ENCODE measurements around the gene MAPRE3.

MAPRE3 gene

DNA sequence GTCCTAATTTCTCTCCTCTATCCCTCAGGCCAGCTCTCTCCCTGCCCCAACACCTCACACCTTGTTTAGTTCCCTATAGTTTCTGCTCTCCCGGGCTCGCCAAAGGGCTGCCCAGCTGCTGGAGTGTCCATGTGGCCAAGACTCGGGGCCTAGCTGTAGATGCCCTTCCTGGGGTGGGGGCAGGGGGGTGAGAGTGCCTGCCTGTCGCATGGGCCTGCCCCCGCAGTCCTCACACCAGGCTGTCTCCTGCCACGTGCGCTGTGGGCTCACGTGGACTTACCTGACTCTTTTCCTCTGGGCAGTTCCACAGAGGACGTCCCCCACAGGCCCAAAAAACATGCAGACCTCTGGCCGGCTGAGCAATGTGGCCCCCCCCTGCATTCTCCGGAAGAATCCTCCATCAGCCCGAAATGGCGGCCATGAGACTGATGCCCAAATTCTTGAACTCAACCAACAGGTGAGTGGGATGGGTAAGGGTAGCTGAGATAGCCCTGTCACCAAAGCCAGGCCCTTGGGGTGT lies 54.9 kb downstream of the MAPRE3 start:
- no peak overlapping the region for H2BK15ac ChIP-seq (ENCODE audit: low read depth, poor library complexity, severe bottlenecking)
- peaks cover 34% of the 10 kb centered on the region for H3K79me1 ChIP-seq (replicated peaks; ENCODE audit: low read length, poor library complexity, severe bottlenecking)
- no peak overlapping the region for H3K23ac ChIP-seq (ENCODE audit: low read length in 2 of 2)
- H2BK120ac ChIP-seq (ENCODE audit: low read depth, low read length), result no peak overlapping the region
- no peak overlapping the region for H3K27ac ChIP-seq (ENCODE audit: low read length, poor library complexity, severe bottlenecking)
- H2BK12ac ChIP-seq (ENCODE audit: low read length in 2 of 2), result no peak overlapping the region
- no peak overlapping the region for H3K9ac ChIP-seq (ENCODE audit: low read length)
- no peak overlapping the region for H4K91ac ChIP-seq (ENCODE audit: low read length)
- H3K4me3 ChIP-seq (ENCODE audit: insufficient read depth in 1 of 2, low read depth in 1 of 2, low read length in 2 of 2), result no peak overlapping the region
- no peak for DNase-seq
- no peak overlapping the region for H3K4me2 ChIP-seq (ENCODE audit: low read length, poor library complexity, severe bottlenecking)
- no peak overlapping the region for H4K8ac ChIP-seq (ENCODE audit: low read length)
- H2BK5ac ChIP-seq (ENCODE audit: low read depth, low read length, poor library complexity, severe bottlenecking), result no peak overlapping the region
- no peak overlapping the region for H2AK5ac ChIP-seq (ENCODE audit: low read length, severe bottlenecking)
- H3K18ac ChIP-seq (ENCODE audit: low read depth in 1 of 2, low read length in 2 of 2), result no peak overlapping the region
- peaks cover 50 to 75% of the 10 kb centered on the region in 2 experiments for H3K36me3 ChIP-seq (ENCODE audit: control insufficient read depth in 1 of 2, insufficient read depth in 2 of 2, low read depth in 1 of 2, low read length in 2 of 2)
- H3K9me3 ChIP-seq (ENCODE audit: control insufficient read depth, low read length), result no peaks in the 10 kb centered on the region
- 96% methylated on average over 13 of the region's 13 CpGs for WGBS
- no peak overlapping the region for H3K4ac ChIP-seq (ENCODE audit: low read depth in 1 of 2, low read length in 2 of 2)
- H3K4me1 ChIP-seq (ENCODE audit: control insufficient read depth, insufficient read depth, low read depth, low read length), result peaks cover 11% of the 10 kb centered on the region
- no peak overlapping the region for H2AFZ ChIP-seq (ENCODE audit: low read depth, low read length)
- H3K27me3 ChIP-seq (ENCODE audit: control insufficient read depth in 1 of 2, insufficient read depth in 1 of 2, low read length in 2 of 2), result no peaks in the 10 kb centered on the region
- H3K14ac ChIP-seq (ENCODE audit: low read length in 2 of 2), result no peak overlapping the region

DNA sequence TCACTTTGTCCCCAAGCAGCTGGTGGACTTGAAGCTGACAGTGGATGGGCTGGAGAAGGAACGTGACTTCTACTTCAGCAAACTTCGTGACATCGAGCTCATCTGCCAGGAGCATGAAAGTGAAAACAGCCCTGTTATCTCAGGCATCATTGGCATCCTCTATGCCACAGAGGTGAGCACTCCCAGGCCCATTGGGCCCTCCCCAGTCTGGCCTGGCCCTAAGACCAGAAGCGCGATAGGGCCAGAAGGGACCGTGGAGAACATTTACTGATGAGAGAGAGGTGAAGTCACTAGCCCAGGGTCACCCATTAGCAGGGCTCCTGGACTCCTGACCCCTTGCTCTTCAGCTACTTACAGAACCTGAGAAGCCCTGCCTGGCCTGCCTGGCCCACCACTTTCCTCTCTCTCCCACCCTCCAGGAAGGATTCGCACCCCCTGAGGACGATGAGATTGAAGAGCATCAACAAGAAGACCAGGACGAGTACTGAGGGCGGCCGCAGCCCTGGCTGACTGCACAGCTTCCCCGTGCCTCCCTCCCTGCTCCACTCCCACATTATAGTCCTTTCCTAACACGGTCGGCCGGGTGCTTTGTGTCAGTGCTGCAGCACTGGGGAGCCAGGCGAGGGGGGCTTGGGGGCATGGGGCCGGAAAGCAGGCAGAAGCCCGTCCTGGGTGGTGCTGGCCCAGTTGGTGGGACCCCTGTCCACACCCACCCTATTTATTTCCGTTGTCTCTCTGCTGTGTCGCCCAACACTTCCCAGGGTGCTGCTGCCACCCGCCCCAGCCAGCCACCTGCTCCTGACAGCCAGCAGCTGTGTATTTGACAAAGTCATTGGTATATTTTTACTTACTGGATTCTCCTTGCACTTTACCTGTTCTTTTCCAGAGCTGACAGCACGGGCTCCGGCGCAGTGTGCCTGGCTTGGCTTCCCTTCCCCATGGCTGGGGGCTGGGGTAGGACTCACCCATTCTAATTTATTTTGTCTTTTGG lies 55.7 kb downstream of the MAPRE3 start:
- no peak overlapping the region for H3K18ac ChIP-seq (ENCODE audit: low read depth in 1 of 2, low read length in 2 of 2)

DNA sequence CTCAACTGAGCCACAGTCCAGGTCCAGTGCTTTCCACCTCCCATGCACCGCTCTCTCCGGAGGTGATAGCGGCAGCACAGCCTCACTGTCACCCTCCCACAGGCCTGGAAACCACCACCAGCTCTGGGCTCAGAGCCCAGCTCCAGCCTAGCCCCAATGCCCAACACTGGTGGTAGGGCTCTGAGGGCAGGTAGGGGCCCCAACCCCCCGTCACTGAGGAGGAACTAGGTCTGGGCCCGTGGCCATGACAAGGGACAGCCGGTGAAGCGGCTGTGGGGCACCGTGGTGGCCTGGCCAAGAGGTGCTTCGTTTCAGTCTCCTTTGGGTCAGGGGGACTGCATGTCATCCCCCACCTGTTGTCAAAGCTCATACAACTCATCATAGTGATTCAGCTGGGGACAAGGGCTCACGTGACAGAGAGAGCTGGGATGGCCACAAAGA lies 56.8 kb downstream of the MAPRE3 start:
- H3K4me2 ChIP-seq (ENCODE audit: low read length, poor library complexity, severe bottlenecking), result no peak overlapping the region
- H2BK12ac ChIP-seq (ENCODE audit: low read length in 2 of 2), result no peak overlapping the region
- no peak overlapping the region for H2AK5ac ChIP-seq (ENCODE audit: low read length, severe bottlenecking)
- H3K18ac ChIP-seq (ENCODE audit: low read depth in 1 of 2, low read length in 2 of 2), result no peak overlapping the region
- peaks cover 42% of the 10 kb centered on the region for H3K79me1 ChIP-seq (replicated peaks; ENCODE audit: low read length, poor library complexity, severe bottlenecking)
- no peak overlapping the region for H3K4ac ChIP-seq (ENCODE audit: low read depth in 1 of 2, low read length in 2 of 2)
- H3K36me3 ChIP-seq (ENCODE audit: control insufficient read depth in 1 of 2, insufficient read depth in 2 of 2, low read depth in 1 of 2, low read length in 2 of 2), result peaks cover 50 to 82% of the 10 kb centered on the region in 2 experiments
- H3K23ac ChIP-seq (ENCODE audit: low read length in 2 of 2), result no peak overlapping the region
- H3K4me3 ChIP-seq (ENCODE audit: insufficient read depth in 1 of 2, low read depth in 1 of 2, low read length in 2 of 2), result no peak overlapping the region
- H3K14ac ChIP-seq (ENCODE audit: low read length in 2 of 2), result no peak overlapping the region
- H2AFZ ChIP-seq (ENCODE audit: low read depth, low read length), result no peak overlapping the region
- WGBS, result 93% methylated on average over 10 of the region's 10 CpGs
- no peak overlapping the region for H4K91ac ChIP-seq (ENCODE audit: low read length)
- no peak for DNase-seq
- no peak overlapping the region for H3K27ac ChIP-seq (ENCODE audit: low read length, poor library complexity, severe bottlenecking)
- H4K8ac ChIP-seq (ENCODE audit: low read length), result no peak overlapping the region
- H3K4me1 ChIP-seq (ENCODE audit: control insufficient read depth, insufficient read depth, low read depth, low read length), result peaks cover 9% of the 10 kb centered on the region
- no peaks in the 10 kb centered on the region for H3K27me3 ChIP-seq (ENCODE audit: control insufficient read depth in 1 of 2, insufficient read depth in 1 of 2, low read length in 2 of 2)
- no peak overlapping the region for H2BK5ac ChIP-seq (ENCODE audit: low read depth, low read length, poor library complexity, severe bottlenecking)
- H2BK15ac ChIP-seq (ENCODE audit: low read depth, poor library complexity, severe bottlenecking), result no peak overlapping the region
- no peak overlapping the region for H2BK120ac ChIP-seq (ENCODE audit: low read depth, low read length)
- H3K9ac ChIP-seq (ENCODE audit: low read length), result no peak overlapping the region
- H3K9me3 ChIP-seq (ENCODE audit: control insufficient read depth, low read length), result no peaks in the 10 kb centered on the region

More for the DNA sequence above, 55.7 kb downstream of the MAPRE3 start:
- H2AK5ac ChIP-seq (ENCODE audit: low read length, severe bottlenecking), result no peak overlapping the region
- H3K27me3 ChIP-seq (ENCODE audit: control insufficient read depth in 1 of 2, insufficient read depth in 1 of 2, low read length in 2 of 2), result no peaks in the 10 kb centered on the region
- no peak for DNase-seq
- no peak overlapping the region for H3K23ac ChIP-seq (ENCODE audit: low read length in 2 of 2)
- peaks cover 35% of the 10 kb centered on the region for H3K79me1 ChIP-seq (replicated peaks; ENCODE audit: low read length, poor library complexity, severe bottlenecking)
- no peak overlapping the region for H2BK12ac ChIP-seq (ENCODE audit: low read length in 2 of 2)
- H3K36me3 ChIP-seq (ENCODE audit: control insufficient read depth in 1 of 2, insufficient read depth in 2 of 2, low read depth in 1 of 2, low read length in 2 of 2), result peaks cover 50 to 83% of the 10 kb centered on the region in 2 experiments
- no peak overlapping the region for H2BK120ac ChIP-seq (ENCODE audit: low read depth, low read length)
- peaks cover 12% of the 10 kb centered on the region for H3K4me1 ChIP-seq (ENCODE audit: control insufficient read depth, insufficient read depth, low read depth, low read length)
- no peak overlapping the region for H3K4me2 ChIP-seq (ENCODE audit: low read length, poor library complexity, severe bottlenecking)
- no peaks in the 10 kb centered on the region for H3K9me3 ChIP-seq (ENCODE audit: control insufficient read depth, low read length)
- no peak overlapping the region for H2AFZ ChIP-seq (ENCODE audit: low read depth, low read length)
- no peak overlapping the region for H2BK5ac ChIP-seq (ENCODE audit: low read depth, low read length, poor library complexity, severe bottlenecking)
- H3K14ac ChIP-seq (ENCODE audit: low read length in 2 of 2), result no peak overlapping the region
- no peak overlapping the region for H2BK15ac ChIP-seq (ENCODE audit: low read depth, poor library complexity, severe bottlenecking)
- H3K27ac ChIP-seq (ENCODE audit: low read length, poor library complexity, severe bottlenecking), result no peak overlapping the region
- no peak overlapping the region for H4K91ac ChIP-seq (ENCODE audit: low read length)
- H3K4me3 ChIP-seq (ENCODE audit: insufficient read depth in 1 of 2, low read depth in 1 of 2, low read length in 2 of 2), result no peak overlapping the region
- no peak overlapping the region for H4K8ac ChIP-seq (ENCODE audit: low read length)
- no peak overlapping the region for H3K4ac ChIP-seq (ENCODE audit: low read depth in 1 of 2, low read length in 2 of 2)
- no peak overlapping the region for H3K9ac ChIP-seq (ENCODE audit: low read length)
- WGBS, result 96% methylated on average over 23 of the region's 24 CpGs

DNA sequence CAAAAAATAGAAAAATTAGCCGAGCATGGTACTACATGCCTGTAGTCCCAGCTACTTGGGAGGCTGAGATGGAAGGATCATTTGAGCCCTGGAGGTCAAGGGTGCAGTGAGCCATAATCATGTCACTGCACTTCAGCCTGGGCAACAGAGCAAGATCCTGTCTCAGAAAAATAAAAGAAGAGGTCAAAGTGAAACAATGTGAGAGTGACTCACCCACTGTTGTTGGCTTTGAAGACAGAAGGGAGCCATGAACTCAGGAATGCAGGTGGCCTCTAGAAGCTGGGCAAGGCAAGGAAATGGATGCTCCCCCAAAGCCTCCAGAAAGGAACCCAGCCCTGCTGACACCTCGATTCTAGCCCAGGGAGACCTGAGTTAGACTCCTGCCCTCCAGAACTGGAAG lies 58.6 kb downstream of the MAPRE3 start:
- Histone ChIP-seq H2AFZ (ENCODE audit: low read depth, low read length) (no peak overlapping the region), H2BK5ac (ENCODE audit: low read depth, low read length, poor library complexity, severe bottlenecking) (no peak overlapping the region), H3K9me3 (ENCODE audit: control insufficient read depth, low read length) (no peaks in the 10 kb centered on the region), H4K8ac (ENCODE audit: low read length) (no peak overlapping the region), H3K4me1 (ENCODE audit: control insufficient read depth, insufficient read depth, low read depth, low read length) (peaks cover 13% of the 10 kb centered on the region), H3K23ac (ENCODE audit: low read length in 2 of 2) (no peak overlapping the region), H3K27me3 (ENCODE audit: control insufficient read depth in 1 of 2, insufficient read depth in 1 of 2, low read length in 2 of 2) (no peaks in the 10 kb centered on the region), H2BK120ac (ENCODE audit: low read depth, low read length) (no peak overlapping the region), H3K4me2 (ENCODE audit: low read length, poor library complexity, severe bottlenecking) (no peak overlapping the region), H3K4ac (ENCODE audit: low read depth in 1 of 2, low read length in 2 of 2) (no peak overlapping the region), H2AK5ac (ENCODE audit: low read length, severe bottlenecking) (no peak overlapping the region), H3K18ac (ENCODE audit: low read depth in 1 of 2, low read length in 2 of 2) (no peak overlapping the region), H3K27ac (ENCODE audit: low read length, poor library complexity, severe bottlenecking) (no peak overlapping the region), H3K79me1 (replicated peaks; ENCODE audit: low read length, poor library complexity, severe bottlenecking) (peaks cover 42% of the 10 kb centered on the region), H3K36me3 (ENCODE audit: control insufficient read depth in 1 of 2, insufficient read depth in 2 of 2, low read depth in 1 of 2, low read length in 2 of 2) (peaks cover 41 to 64% of the 10 kb centered on the region in 2 experiments), H4K91ac (ENCODE audit: low read length) (no peak overlapping the region), H2BK12ac (ENCODE audit: low read length in 2 of 2) (no peak overlapping the region), H3K14ac (ENCODE audit: low read length in 2 of 2) (no peak overlapping the region), H3K9ac (ENCODE audit: low read length) (no peak overlapping the region), H2BK15ac (ENCODE audit: low read depth, poor library complexity, severe bottlenecking) (no peak overlapping the region), H3K4me3 (ENCODE audit: insufficient read depth in 1 of 2, low read depth in 1 of 2, low read length in 2 of 2) (no peak overlapping the region)
- DNase-seq, result no peak
- 97% methylated on average over 2 of the region's 2 CpGs for WGBS

Data from mesenchymal stem cell (in vitro differentiated cells and primary cell).